ENCODE data around the gene FRS3. TPM values are rescaled to one million over a fixed set of nuclear protein-coding genes. Genes with fewer than 3 reads are reported as not detected.

The FRS3 gene
- total and polyA plus RNA-seq, 2 of the 8 experiments (the other 6 are each of a cell fraction or from before 2014, with no cell fraction given), result 3.4 to 4.4 TPM

GRCh38 chr6:41736186-41736733 is 43.4 kb downstream of the FRS3 start:
- ChIA-PET CTCF (ENCODE audit: partially characterized antibody) (interaction anchor here (0.6 to 5.3 kb wide), 12 partner anchors 10 to 51 kb away, joined by 3 to 37 read pairs (median 4); partner anchors contain the start of gene TOMM6), POLR2A (ENCODE audit: partially characterized antibody) (interaction anchor here (1.0 kb wide), 1 partner anchor 22 kb away, joined by 3 read pairs; no protein-coding TSS in a partner anchor)
- no peak overlapping the region for H3K14ac ChIP-seq (ENCODE audit: insufficient read length)
- no peak overlapping the region for H2BK5ac ChIP-seq (ENCODE audit: low read depth, low read length)
- no peak overlapping the region for H2AK5ac ChIP-seq (ENCODE audit: low read depth, low read length)
- H4K5ac ChIP-seq (ENCODE audit: insufficient read length, low read depth, low read length), result no peak overlapping the region
- H3K4ac ChIP-seq (replicated peaks; ENCODE audit: insufficient read length, low read depth, low read length), result no peak overlapping the region
- H3K9ac ChIP-seq (replicated peaks in 1 of 4; ENCODE audit: extremely low read depth in 1 of 4, low read depth in 3 of 4, low read length in 3 of 4), result no peak overlapping the region
- FAIRE-seq (no peak), DNase-seq (ENCODE audit: low read depth in 1 of 2, low spot score in 2 of 2) (no peak)
- H3K23me2 ChIP-seq (ENCODE audit: low read depth, low read length), result peaks cover 9% of the 10 kb centered on the region; the same call in 1 of the 2 replicates
- no peaks in the 10 kb centered on the region for H3K9me3 ChIP-seq (ENCODE audit: insufficient read depth in 2 of 2, low read depth in 1 of 2, low read length in 1 of 2)
- no peak overlapping the region for H3K27ac ChIP-seq (ENCODE audit: low read depth, low read length)
- no peak overlapping the region for H2BK15ac ChIP-seq (ENCODE audit: low read length)
- peak overlapping the region; percentile 71 to 93 for H3K4me2 ChIP-seq (ENCODE audit: insufficient read depth in 1 of 2, low read depth in 2 of 2, low read length in 2 of 2)
- H2BK120ac ChIP-seq (replicated peaks; ENCODE audit: low read depth, low read length), result no peak overlapping the region
- H3K79me1 ChIP-seq (ENCODE audit: low read depth, low read length), result no peaks in the 10 kb centered on the region
- no peak overlapping the region for H3K23ac ChIP-seq (ENCODE audit: insufficient read length)
- H3K4me3 ChIP-seq (ENCODE audit: extremely low read depth in 1 of 4, insufficient read depth in 2 of 4, low read depth in 3 of 4, low read length in 4 of 4), result peak overlapping the region in 1 of 4 experiments; percentile 49; a peak in 2 of 8 replicates
- no peak overlapping the region for H4K8ac ChIP-seq (ENCODE audit: extremely low read depth, insufficient read depth, low read length)
- no peak overlapping the region for H2BK20ac ChIP-seq (ENCODE audit: low read length)
- H3K79me2 ChIP-seq (ENCODE audit: control insufficient read depth in 1 of 2, insufficient read depth in 2 of 2, low read length in 2 of 2), result no peaks in the 10 kb centered on the region
- 74% methylated on average over 4 of the region's 6 CpGs; no CpG with 5 or more reads in 1 of the 2 experiments for WGBS, 2 experiments (ENCODE audit: extremely low coverage in 1 of 2, insufficient coverage in 1 of 2, insufficient read length in 1 of 2, insufficient replicate concordance in 2 of 2, low coverage in 1 of 2, low lambda C conversion rate in 2 of 2, missing lambda C conversion rate in 1 of 2)
- no peak overlapping the region for H3K56ac ChIP-seq (replicated peaks; ENCODE audit: insufficient read length, low read depth, low read length)
- H2AFZ ChIP-seq (ENCODE audit: low read length), result no peak overlapping the region
- peaks cover 0 to 2% of the 10 kb centered on the region in 2 experiments for H4K20me1 ChIP-seq (replicated peaks in 1 of 2; ENCODE audit: control insufficient read depth in 1 of 2, insufficient read depth in 2 of 2, low read length in 2 of 2)
- no peak overlapping the region for H2BK12ac ChIP-seq (ENCODE audit: low read depth, low read length)
- no peaks in the 10 kb centered on the region for H3K36me3 ChIP-seq (ENCODE audit: control insufficient read depth in 2 of 4, insufficient read depth in 4 of 4, low read length in 3 of 4)
- peaks cover 0 to 8% (median 5%) of the 10 kb centered on the region in 4 experiments; a peak in 3 of 7 replicates for H3K27me3 ChIP-seq (replicated peaks in 1 of 4; ENCODE audit: control insufficient read depth in 3 of 4, extremely low read depth in 1 of 4, insufficient read depth in 3 of 4, low read length in 3 of 4)
- no peak overlapping the region for H4K91ac ChIP-seq (replicated peaks; ENCODE audit: insufficient read length, low read length)
- H3K4me1 ChIP-seq (replicated peaks in 1 of 4; ENCODE audit: control insufficient read depth in 3 of 4, insufficient read depth in 4 of 4, low read length in 3 of 4), result peaks cover 3 to 25% (median 14%) of the 10 kb centered on the region in 4 experiments
- H3K18ac ChIP-seq (ENCODE audit: extremely low read depth, low read length), result no peak overlapping the region
- no peak for TF ChIP-seq POLR2AphosphoS5 (IDR thresholded peaks at IDR 0.05; ENCODE audit: low read depth, low read length)
